SH-SY5Y (cell line): ENCODE measurements around the gene TCL1A.

Experiments
- GATA2 ChIP-seq: IDR thresholded peaks from 2 replicates; pipeline ENCODE4 v1.6.1; 2011; ENCODE audit warnings: mild to moderate bottlenecking, low read depth, low read length
- GATA3 ChIP-seq: IDR thresholded peaks from 2 replicates; pipeline ENCODE4 v1.6.1; 2011; ENCODE audit warnings: low read depth, mild to moderate bottlenecking, low read length, moderate library complexity

GRCh38 chr14:95695051-95695450 lies 18.9 kb downstream of the TCL1A start:
- TF ChIP-seq GATA2 (no peak), GATA3 (no peak)
